HPDE6-E6E7 (cell line): ENCODE results near the gene ABCA4.

ENCODE experiments used
- DNase-seq: peaks from one replicate; pipeline ENCODE4 v3.0.0; 2011; ENCODE audit warnings: missing footprints; ENCODE audit errors: extremely low spot score

Gene ABCA4

DNA sequence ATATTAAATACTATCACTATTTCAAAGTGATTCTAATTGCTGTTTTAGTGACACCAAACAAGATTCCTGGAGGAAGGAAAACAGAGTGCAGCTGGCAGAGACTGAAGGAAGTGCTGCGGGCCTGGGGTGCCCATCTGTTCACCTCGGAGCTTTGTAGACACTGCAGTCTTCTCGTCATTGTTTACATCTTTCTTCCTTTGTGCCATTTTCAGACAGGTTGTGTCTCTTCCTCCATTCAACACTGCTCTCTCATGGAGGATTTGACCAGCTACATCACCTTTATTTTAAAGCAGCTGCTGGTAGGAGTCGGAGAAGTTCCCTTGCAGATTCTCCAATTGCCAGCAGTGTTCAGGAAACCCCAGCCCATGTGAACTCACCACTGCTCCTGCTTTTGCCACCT lies 37.3 kb downstream of the ABCA4 start:
- no peak for DNase-seq

DNA sequence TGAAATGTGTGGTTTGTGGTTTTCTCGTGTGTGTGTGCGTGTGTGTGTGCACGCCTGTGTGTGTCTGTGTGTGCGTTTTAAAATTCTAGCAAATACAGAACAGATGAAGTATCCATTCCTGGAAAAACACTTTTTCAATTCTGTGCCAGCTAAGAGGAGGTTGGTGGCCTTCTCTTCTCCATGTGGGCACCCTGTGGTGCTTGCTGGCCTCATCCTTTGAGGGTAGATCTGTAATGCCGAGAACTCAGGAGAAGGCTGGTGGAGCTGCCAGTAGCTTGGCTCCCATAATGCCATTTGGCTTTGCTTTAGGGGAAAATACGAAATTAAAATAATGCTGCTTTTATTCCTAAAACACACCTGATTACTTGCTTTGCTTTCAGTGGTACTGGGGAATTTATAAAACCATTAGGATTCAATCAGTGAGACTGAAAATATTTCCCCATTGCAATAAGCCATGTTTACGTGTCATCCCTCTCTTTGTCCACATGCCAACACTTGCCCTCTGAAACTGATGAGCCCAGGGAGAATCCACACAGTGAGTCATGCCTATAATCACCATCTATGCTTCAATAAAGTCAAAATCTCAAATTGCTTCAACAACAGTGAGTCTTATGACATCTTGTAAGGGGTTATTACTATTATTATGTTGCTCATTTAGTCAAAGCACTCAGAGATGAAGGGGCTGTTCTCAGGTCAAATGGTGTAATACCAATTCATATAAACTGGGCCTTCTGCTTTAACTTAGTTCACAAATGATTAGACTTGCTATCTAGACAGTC lies 39.2 kb downstream of the ABCA4 start:
- DNase-seq, result peak; percentile 94

DNA sequence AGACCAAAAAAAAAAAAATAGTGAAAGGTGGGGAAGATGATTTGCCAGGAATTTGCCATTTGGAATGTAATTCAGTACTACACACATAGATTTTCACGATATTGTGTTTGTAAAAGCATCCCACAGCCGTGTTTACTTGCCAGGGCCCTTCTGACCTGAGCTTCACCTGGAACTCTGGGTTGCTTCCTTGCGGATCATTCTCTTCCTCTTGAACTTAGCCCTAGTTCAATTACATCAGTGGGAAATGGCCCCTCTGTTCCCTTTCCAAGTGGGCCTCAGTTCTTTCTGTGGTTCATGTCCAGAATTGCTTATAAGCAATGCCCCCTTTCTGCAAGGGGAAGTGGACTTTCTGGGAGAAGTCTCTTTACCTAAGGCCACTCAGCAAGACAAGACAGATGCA lies 41.0 kb downstream of the ABCA4 start:
- DNase-seq, result no peak

DNA sequence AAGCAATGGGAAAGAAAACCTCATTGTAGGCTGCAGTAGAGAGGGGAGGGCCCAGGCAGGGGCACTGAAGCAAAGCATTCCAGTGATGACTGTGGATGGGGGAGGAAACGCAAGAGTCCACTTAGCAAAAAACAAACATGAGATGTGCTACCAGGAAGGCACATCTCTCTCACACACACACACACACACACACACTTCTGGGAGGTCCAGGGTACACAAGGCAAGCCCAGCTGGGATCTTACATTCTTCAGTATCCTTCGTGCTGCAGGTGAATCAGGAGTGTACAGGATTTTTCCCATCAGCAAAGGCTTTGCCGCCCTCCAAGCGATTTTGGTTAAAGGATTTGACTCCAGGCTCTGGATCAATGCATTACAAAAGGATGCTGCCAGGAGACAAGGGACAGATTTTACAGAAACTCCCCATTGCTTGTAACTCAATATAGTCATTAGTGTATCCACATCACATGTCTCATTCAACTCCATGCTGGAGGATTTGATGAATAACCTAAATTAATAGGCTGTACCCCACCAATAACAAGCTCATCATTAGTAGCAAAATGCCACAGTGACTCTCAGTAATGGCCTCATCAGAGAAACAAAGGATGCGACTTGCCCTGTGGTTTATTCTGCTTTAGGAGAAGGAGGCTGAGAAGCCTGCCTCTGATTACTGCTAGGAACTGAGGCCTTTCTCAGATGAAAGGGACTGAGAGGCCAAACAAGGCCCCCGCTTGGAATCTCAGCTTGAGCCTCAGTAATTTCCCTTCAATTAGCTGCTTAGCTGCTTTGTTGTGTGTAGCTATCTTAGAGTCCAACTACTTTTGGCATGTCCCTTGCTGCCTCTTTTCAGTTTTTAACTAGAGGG lies 41.6 kb downstream of the ABCA4 start:
- no peak for DNase-seq

DNA sequence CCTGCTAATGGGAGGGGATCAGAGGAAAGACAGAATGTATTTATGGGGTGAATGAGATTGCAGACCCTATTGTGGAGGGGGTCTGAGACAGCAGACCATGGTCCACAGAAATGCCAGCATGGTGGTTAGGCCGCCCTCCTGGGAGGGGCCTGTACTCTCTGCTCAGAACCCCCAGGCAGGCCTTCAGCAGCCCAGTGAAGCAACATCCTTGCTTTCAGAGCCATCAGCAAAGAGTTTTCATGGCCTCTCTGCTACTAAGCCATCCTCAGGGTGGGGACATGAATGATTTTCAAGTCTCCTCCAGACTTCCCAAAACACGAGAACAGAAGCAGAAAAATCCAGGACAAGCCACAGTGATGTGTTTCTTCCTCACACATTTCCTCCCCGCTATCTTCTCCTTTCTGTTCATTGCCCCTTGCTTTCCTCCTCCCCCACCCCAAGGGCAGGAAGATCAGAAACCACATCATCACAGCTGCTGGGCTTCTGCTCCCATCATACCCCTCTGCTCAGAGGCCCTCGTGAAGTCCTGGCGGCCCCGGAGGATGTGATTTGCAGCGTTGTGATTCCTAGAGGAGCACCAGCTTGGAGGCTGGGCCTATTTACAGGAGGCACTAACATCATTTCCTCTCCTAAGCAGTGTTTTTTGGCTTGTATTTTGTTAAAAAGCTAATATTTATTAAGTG lies 48.0 kb downstream of the ABCA4 start:
- no peak for DNase-seq

DNA sequence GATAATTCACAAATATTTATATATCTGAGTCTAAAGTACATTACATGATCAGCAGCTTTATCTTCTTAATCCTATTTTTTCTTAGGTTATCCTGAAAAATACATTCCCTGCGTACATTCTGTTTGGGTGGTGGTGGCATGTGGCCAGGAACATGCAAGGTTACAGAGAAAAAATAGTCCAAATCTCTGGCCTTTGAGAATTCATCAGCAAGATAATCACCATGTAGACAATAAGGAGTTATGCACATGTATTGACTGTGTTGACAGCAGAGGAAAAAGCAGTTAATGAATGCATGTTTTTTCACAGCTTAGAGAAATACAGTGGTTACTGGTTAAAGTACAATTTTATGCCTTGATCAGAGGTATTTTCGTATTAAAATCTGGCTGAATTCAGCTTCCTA lies 49.0 kb downstream of the ABCA4 start:
- no peak for DNase-seq

DNA sequence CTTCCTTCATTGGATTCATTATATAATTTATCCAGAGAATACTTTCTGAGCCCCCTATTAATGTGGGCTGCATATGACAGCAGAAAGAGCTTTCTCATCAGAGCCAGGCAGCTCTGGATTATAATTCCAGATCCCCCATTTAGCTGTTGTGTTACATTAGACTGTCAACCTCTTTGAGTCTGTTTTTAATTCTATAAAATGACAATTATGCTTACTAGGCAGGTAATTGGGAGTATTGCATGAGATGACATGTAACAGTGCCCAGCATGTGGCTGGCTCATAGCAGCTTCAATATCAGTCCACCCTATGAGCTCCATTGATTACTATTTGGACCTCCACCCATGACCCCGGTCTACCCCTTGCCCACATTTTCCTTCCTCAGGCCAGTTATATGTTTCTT lies 49.6 kb downstream of the ABCA4 start:
- DNase-seq, result no peak

DNA sequence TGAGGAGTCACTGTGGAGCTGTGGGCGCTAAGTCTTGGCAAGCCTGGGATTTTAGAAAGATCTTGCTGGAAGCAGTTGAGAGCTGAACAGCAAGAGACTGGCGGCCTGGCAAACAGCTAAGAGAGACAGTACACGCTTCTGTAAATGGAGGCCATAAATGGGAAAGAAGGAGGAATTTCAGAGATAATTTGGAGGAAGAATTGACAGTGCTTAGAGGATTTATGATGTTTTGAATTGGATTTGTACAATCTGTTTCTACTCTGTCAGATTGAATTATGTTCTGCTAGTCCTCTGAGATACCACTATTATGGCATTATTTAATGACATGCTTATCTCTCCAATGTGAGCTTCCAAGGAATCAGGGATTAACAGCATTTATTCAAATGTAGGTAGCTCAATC lies 50.1 kb downstream of the ABCA4 start:
- no peak for DNase-seq

DNA sequence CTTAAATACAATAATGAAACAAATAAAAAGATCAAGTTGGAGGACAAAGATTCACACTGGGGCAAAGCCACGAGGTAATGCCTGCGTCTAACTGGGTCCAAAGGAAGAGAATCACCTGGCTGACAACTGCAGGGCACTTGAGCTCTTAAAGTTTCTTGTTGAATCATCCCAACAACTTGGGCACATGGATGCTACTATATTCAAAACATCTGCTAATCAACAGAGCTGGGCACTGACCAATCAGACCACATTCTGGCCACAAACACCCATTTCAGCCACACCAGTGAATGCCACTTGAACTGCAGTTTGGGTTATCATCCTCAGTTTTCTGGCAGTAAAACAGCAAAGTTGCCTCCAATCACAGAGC lies 51.0 kb downstream of the ABCA4 start:
- DNase-seq, result no peak

DNA sequence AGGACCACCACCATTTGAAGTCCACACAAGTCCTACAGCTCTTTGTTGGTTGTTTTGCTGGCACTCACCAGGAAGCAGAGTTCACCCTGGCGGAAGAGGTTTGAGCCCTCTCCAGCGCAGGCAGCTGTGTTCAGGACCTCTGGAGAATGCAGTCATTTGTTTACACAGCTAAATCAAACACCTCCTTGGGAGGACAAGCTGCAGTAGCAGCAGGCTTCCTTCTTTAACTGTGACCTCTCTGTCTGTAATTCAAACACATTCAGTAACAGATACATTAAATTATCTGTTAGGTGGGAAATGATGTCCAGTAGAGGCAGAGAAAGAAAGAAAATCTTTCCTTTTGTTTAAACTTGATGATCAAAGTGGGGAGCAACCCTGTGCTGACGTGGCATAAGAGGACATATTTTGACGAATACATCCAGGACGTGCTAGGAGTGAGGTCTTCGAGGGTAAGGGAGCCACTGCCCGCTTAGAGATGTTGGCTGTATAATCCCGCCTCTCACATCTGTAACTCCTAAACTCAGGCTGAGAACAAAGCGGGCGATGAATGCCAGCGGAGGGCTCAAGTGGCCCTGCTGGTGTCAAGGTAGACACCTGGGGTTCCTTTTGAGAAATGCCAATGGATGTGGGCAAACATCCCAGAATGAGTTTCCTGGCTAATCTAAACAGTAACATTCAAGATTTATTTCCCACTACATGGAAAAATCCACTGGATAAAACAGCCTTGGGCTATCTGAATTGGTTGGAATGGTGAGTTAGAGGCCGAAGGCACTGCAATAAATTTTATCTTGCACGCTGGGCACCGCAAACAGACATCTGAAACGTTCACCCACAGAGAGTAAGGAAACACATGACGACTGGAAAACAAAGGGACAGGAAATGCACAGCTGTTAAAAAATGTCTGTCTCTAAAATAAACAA lies 51.7 kb downstream of the ABCA4 start:
- no peak for DNase-seq

DNA sequence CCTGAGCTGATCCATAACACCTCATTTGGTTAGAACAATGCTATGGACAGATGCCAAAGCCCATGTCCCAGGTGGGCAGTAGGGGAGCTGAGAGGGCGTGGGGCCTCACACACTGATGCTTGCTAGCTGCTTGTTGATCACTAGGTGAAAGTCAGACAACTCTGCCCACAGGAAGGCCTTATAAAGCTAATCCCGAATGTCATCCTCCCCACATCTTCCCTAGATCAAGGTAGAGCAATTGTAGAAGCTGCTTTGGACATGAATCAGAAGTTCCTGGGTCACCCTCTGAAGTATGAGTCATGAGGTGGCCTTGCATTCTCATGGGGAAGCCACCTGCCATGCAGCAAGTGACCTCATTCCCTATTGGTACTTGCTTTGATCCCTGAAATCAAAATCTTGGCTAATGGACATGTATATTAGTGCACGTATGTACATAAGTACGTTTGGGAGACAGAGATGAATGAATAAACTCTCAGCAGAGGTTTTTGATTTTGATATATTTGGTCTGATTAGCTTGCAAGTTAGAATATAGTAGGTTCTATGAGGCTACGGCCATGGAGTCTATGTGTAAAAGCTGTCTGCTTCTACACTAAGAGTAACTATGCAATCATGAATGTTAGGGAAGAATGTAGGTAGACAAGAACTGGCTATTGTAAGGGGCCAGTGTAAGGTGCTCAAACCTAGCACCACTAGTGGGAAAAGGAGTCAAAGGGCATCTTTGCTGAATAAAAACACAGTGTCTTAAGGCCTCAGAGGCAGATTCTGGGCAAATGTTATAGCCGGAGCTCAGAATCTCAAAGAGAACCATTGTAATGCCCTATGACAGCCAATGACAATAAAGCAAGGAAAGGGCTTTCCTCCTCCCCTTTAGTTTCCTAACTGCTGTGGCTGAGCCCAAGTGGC lies 52.6 kb downstream of the ABCA4 start:
- DNase-seq, result no peak

DNA sequence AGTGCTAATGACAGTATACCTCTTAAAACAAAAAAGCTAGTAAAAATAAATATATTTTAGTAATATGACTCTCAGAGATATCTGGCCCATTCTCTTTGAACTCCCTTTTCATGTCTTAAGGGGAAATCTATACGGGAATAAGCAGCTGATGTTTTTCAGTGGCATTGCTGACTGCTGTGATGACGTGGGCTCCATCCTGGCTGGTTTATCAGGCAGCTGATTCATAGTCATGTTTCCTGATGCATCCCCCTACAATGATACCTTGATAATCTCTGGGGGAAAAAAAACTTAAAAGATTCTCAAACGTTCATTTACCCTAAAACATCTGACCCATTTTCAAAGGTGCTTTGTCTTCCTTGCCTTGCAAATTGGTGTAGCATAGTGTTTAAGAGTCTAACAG lies 53.8 kb downstream of the ABCA4 start:
- no peak for DNase-seq

DNA sequence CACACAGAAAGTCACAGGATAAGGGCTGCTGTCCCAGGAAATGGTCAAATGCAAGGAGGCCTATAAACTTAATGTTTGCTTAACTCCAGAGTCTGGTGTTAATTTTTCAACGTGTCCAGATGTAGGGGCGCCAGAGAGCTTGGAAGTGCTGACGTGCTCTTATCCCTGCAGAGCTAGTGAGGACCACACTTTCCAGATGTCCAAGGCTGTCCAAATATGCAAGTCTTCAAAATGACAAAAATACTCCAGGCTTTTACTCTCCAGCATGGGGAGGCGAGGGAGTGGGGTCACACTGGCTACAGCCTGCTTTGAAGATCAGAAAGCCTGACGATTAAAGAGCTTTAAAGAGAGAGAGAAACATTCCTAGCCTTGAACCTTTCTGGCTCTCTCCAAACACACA lies 57.6 kb downstream of the ABCA4 start:
- no peak for DNase-seq

DNA sequence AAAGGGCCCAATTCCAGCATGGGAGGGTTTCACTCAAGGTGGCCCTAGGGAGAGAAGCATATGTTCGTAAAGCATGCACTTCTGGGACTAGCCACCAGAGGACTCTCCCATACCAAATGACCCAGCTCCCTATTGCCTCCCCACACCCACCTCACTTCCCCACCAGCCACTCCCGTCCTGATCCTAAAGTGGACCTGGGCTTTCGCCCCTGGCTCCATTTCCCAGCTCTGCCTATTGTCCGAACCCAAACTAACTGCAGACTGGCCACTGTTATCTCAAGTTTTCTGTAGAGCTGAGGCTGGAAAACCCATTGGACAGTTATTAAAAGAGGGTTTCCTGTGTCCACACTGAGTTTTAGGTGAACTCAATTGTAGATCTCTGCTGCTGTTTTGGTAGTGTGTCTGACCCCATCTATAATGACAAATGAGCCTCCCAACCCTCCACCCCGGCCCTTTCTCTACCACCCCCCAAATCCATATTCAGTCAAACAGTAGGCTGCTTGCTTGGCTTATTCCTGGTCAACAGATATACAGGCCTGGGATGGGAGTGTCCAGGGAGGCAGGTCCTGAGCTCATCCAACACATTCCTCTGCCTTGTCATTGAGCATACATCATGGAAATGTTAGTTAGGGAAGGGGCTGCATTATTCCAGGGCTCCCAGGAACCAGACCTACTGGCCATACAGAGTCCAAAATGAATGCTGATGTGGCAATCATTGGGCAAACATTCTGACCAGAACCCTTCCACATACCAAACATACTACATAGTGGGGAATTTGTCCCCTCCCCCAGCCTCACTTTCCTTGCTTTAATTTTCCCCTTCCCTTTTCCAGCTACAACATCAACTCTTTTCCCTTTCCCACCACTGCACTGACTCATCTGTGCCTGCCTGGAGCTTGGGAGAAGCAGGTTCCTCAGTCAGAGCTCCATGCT lies 59.2 kb downstream of the ABCA4 start:
- peak; percentile 80 for DNase-seq

DNA sequence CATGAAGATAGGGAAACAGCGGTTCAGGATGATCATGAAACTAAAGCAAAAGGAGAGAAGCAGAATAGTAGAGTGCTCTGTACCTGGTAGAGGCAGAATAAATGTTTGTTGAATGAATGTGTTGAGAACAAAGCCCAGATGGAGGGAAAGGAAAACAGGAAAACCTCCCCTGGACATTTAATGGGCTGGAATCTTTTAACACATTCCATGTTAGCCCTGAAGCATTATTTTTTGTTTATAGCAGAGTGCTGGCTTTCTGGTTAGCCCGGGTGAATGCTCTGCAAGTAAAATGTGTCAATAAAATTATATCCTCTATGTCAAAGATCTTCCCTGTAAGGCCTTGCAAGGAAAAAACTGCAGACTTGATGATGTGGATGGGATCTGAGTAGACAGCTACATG lies 60.2 kb downstream of the ABCA4 start:
- DNase-seq, result no peak

DNA sequence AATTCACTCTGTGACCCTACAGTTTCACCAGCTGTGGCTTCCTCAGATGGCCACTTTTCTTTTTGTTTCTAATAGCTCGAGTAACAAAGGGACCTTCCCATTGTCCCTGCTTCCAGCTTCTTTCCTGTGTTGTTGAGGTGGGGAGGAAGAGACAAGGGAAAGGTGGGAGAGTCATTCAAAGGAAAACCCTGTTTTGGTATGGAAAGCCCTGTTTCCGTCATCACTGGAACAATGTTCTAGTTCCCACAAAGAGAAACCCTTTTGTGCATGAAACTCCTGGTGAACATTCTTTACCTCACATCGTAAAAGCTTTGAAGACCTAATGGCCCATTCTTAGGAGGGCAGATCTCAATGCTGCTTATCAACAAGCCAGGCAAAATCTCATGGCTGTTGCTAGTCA lies 62.2 kb downstream of the ABCA4 start:
- DNase-seq, result no peak

DNA sequence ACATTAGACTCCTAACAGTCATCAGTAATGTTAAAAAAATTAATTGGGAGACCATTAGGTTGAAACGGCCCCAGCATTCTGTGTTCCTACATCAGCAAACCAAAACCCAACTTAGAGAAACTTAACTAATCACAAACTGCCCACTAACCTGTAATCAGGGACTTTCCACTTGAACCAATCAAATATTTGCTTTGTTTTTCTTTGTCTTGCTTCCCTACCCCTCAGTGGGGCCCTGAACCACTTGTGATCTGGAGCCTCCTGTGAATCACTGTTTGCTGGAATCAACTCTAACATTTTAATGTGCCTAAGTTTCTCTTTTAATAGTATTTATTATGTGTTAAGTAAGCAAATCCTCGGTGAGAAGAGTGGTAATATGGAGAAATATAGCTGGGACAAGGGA lies 64.0 kb downstream of the ABCA4 start:
- no peak for DNase-seq

DNA sequence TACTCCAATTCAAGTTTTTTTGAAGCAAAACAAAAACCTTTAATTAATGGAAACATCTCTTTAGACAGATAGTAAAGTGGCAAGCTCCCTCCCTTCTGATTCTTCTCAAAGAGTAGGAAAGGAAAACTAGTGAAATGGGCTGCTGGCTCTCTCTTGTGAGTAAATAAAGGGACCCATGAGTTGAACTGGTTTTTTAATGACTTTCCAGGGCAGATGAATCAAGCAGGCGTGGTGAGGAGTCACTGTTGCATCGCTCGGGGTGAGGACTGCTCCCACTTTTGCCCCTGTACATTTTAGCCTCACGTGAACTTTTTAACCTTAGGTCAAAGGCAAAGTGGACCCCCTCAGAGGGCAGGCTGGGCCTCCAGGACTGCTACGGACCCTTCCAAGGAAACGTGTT lies 64.8 kb downstream of the ABCA4 start:
- no peak for DNase-seq

DNA sequence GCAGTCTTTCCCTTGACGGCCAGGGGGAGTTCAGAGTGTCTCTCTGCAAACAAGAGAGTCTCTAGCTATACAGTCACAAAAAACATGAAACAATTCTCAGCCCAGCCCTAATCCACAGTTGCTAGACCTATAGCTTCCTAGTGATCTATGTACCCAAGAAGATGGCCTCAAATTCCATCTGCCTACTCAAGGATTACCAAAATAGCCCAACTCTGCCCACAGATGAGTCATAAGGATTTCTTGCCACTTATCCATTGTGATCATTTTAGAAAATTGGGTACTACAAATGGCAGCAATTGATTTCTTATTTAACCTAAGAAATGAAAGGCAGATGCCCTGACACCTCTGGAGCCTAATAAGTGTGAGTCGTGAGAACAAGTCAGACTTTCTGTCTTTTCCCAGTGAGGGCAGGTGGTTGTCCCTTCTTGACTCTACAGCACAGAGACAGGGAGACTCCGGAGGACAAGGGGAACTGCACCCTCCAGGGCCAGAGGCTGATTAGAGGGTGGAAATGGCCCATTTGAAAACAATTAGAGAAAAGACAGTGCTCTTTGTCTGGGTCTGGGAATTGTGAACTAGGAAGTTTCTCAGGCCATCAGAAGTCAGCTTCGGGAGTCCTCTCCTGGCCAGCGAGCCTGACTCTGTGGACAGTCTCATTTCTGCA lies 65.4 kb downstream of the ABCA4 start:
- no peak for DNase-seq
